Nephron progenitor cell (in vitro differentiated cells): ENCODE measurements around the gene EIF2B5.
"Not testable (repeated sequence)": the region's sequence is repeated elsewhere in the genome, so short reads cannot be mapped to it uniquely, and the experiment has no call there.

ENCODE experiments used
- DNase-seq: peaks from one replicate; pipeline ENCODE4 v3.0.0; 2021
- H3K27ac Mint-ChIP-seq: 2 replicates; pipeline ENCODE4 v1.8.0; 2021; ENCODE audit warnings: mild to moderate bottlenecking, moderate library complexity, mixed read lengths
- H3K27me3 Mint-ChIP-seq: 2 replicates; pipeline ENCODE4 v1.8.0; 2021; ENCODE audit warnings: mild to moderate bottlenecking, low read depth, mixed read lengths; ENCODE audit not compliant: poor library complexity
- H3K36me3 Mint-ChIP-seq: 2 replicates; pipeline ENCODE4 v1.8.0; 2021; ENCODE audit warnings: low read depth, mixed read lengths
- H3K4me1 Mint-ChIP-seq: 2 replicates; pipeline ENCODE4 v1.8.0; 2021; ENCODE audit warnings: mixed read lengths
- H3K4me3 Mint-ChIP-seq: 2 replicates; pipeline ENCODE4 v1.8.0; 2021; ENCODE audit warnings: mild to moderate bottlenecking, moderate library complexity, mixed read lengths
- H3K9me3 Mint-ChIP-seq: 2 replicates; pipeline ENCODE4 v1.8.0; 2021; ENCODE audit warnings: mild to moderate bottlenecking, moderate library complexity, mixed read lengths
- CTCF ChIP-seq: fragments of 200-600 bp; sonication (generic); IDR thresholded peaks from 2 replicates; pipeline ENCODE4 v1.5.0; 2021; ENCODE audit warnings: antibody characterized with exemption

EIF2B5 gene

DNA sequence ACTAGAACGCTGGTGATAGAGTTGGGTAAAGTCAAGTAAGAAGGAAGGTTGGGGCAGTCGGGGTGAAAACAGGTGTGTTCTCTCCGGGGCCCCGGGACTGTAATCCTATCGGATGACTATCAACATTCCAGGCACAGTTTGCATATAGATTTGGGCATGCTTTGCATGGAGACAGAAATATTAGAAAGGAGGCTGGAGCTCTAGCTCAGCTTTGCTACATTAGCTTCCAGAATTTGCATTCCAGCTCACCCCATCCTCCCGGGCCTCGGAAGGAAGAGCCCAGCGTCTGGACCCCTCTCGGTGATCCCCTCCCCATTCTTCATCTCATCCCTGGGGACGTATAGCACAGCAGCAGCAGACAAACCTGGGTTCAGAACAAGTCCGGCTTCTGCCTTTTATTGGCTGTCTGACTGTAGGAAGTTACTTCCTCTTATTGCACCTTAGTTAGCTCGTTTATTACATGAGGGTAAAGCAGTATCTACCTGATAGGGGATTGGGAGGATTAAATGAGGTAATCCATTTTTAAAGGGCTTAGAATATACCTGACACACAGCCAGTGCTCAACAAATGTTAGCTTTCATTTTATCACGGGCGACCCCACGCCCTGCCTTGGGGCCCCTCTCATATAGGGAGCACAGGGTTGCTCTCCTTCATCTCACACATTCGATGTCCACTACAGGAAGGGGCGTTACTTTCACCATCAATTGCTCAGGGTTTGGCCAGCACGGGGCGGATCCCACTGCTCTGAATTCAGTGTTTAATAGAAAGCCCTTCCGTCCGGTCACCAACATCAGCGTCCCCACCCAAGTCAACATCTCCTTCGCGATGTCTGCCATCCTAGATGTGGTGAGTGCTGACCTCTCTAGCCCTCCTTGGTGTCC, 35.1 kb upstream of the EIF2B5 start:
- Mint-ChIP-seq H3K4me1 (no peaks in the 10 kb centered on the region), H3K36me3 (no peaks in the 10 kb centered on the region), H3K27ac (no peak overlapping the region), H3K27me3 (peaks cover 36% of the 10 kb centered on the region), H3K4me3 (no peak overlapping the region), H3K9me3 (no peaks in the 10 kb centered on the region)
- no peak for DNase-seq
- TF ChIP-seq CTCF: no peak

DNA sequence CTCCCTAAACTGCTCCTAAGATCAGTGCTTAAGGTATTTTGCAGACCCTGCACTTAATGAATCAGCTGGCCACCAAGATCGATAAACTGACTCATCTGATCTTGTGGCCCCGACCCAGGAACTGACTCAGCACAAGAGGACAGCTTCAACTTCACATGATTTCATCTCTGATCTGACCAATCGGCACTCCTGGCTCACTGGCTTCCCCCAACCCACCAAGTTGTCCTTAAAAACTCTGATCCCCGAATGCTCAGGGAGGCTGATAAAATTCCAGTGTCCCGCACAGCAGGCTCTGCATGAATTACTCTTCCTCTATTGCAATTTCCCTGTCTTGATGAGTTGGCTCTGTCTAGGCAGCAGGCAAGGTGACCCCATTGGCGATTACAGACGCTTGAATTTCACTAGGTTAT, 24.8 kb upstream of the EIF2B5 start:
- H3K27me3 Mint-ChIP-seq: peaks cover 24% of the 10 kb centered on the region
- H3K4me1 Mint-ChIP-seq: no peaks in the 10 kb centered on the region
- TF ChIP-seq CTCF: no peak
- no peak overlapping the region for H3K27ac Mint-ChIP-seq
- DNase-seq: no peak
- H3K4me3 Mint-ChIP-seq: no peak overlapping the region
- H3K9me3 Mint-ChIP-seq: no peaks in the 10 kb centered on the region
- no peaks in the 10 kb centered on the region for H3K36me3 Mint-ChIP-seq

- Mint-ChIP-seq H3K9me3 (no peaks in the 10 kb centered on the region), H3K4me3 (no peak overlapping the region), H3K4me1 (no peaks in the 10 kb centered on the region), H3K27ac (no peak overlapping the region), H3K36me3 (no peaks in the 10 kb centered on the region), H3K27me3 (peaks cover 52% of the 10 kb centered on the region)
- no peak for TF ChIP-seq CTCF
- no peak for DNase-seq
Observed at GRCh38 chr3:184116017-184116416, 19.1 kb upstream of the EIF2B5 start.

DNA sequence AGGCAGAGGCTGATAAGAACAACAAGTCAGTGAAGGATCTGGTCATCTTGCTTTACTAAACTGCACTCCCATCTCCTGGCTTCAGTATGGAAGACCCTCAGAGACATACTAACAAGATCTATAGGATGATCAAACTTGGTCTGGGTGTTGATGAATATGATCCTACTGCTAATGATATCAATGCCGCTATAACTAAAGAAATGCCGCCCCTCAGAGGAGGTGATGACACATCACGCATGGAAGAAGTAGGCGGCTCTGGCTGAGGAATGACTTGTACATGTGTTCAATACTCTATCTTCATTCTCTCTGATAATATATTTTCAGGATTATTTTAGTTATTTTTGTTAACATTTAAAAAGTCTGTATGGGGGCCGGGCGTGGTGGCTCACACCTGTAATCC, 17.5 kb upstream of the EIF2B5 start:
- Mint-ChIP-seq H3K9me3 (no peaks in the 10 kb centered on the region), H3K36me3 (no peaks in the 10 kb centered on the region), H3K27ac (no peak overlapping the region), H3K4me1 (no peaks in the 10 kb centered on the region), H3K4me3 (no peak overlapping the region), H3K27me3 (peaks cover 52% of the 10 kb centered on the region)
- no peak for TF ChIP-seq CTCF
- DNase-seq: no peak

- H3K4me3 Mint-ChIP-seq: not testable (repeated sequence)
Observed at GRCh38 chr3:184121031-184121430, 14.1 kb upstream of the EIF2B5 start.

DNA sequence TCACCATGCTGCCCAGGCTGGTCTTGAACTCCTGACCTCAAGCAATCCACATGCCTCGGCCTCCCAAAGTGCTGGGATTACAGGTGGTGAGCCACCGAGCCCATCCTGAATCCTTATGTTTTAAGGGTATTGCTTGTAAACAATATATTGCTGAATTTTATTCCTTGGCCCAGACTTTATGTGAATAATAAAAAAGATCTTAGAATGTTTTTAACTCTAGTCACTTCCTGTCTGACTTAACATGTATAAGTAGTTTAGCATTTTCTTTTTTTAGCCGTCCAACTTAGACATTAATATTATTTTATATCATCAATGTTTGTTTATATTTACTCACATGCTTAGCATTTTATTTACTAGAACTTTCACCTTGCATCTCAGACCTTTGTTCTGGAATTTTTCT, 9.2 kb upstream of the EIF2B5 start:
- no peaks in the 10 kb centered on the region for H3K36me3 Mint-ChIP-seq
- no peaks in the 10 kb centered on the region for H3K9me3 Mint-ChIP-seq
- no peak overlapping the region for H3K4me3 Mint-ChIP-seq
- H3K27me3 Mint-ChIP-seq: peaks cover 4% of the 10 kb centered on the region
- DNase-seq: no peak
- H3K27ac Mint-ChIP-seq: no peak overlapping the region
- no peaks in the 10 kb centered on the region for H3K4me1 Mint-ChIP-seq
- TF ChIP-seq CTCF: no peak

More at GRCh38 chr3:184121031-184121430, 14.1 kb upstream of the EIF2B5 start:
- not testable (repeated sequence) for H3K36me3 Mint-ChIP-seq, DNase-seq, H3K9me3 Mint-ChIP-seq, H3K4me1 Mint-ChIP-seq, H3K27ac Mint-ChIP-seq
- peaks cover 38% of the 10 kb centered on the region for H3K27me3 Mint-ChIP-seq
